Measurements from ENCODE around the gene SLC11A2.

Gene SLC11A2

GRCh38 chr12:51025836-51026638 is at the start of gene SLC11A2:
Gene SLC11A2 (minus strand): TSS chr12:51026384. CDS start chr12:51010728, 15,656 bp downstream.
- DNase-seq = peak; percentile 97 to 98

- DNase-seq = no peak
These were observed 49.2 kb upstream of the SLC11A2 start for GRCh38 chr12:51075390-51075789.

GRCh38 chr12:51071663-51072062 is 45.5 kb upstream of the SLC11A2 start:
- no peak for DNase-seq

- DNase-seq = no peak
These were observed 43.8 kb upstream of the SLC11A2 start for GRCh38 chr12:51070004-51070403.

- no peak for DNase-seq
These were observed 41.6 kb upstream of the SLC11A2 start for GRCh38 chr12:51067771-51068170.

GRCh38 chr12:51067229-51067628 is 41.0 kb upstream of the SLC11A2 start:
- DNase-seq = no peak

GRCh38 chr12:51065530-51065929 is 39.3 kb upstream of the SLC11A2 start:
- DNase-seq = no peak

- no peak for DNase-seq
These were observed 36.6 kb upstream of the SLC11A2 start for GRCh38 chr12:51062631-51063397.

- DNase-seq = no peak
These were observed 32.9 kb upstream of the SLC11A2 start for GRCh38 chr12:51059086-51059485.

- peak; percentile 23 to 28 for DNase-seq
These were observed 30.1 kb upstream of the SLC11A2 start for GRCh38 chr12:51056242-51056641.

GRCh38 chr12:51055060-51055459 is 28.9 kb upstream of the SLC11A2 start:
- DNase-seq = no peak

GRCh38 chr12:51051787-51052186 is 25.6 kb upstream of the SLC11A2 start:
- DNase-seq = no peak

- no peak for DNase-seq
These were observed 23.3 kb upstream of the SLC11A2 start for GRCh38 chr12:51049525-51049924.

- DNase-seq = peak in 1 of 2 donors; percentile 16
These were observed 22.6 kb upstream of the SLC11A2 start for GRCh38 chr12:51048661-51049251.

- DNase-seq = peak; percentile 95 to 98
These were observed 21.7 kb upstream of the SLC11A2 start, which contains the start of gene LETMD1 for GRCh38 chr12:51047655-51048540. Gene LETMD1 (plus strand): TSS chr12:51048327. CDS start chr12:51048357, 30 bp downstream.

GRCh38 chr12:51036279-51036678 is 10.1 kb upstream of the SLC11A2 start:
- DNase-seq = no peak

- DNase-seq = no peak
These were observed 7.4 kb upstream of the SLC11A2 start for GRCh38 chr12:51033457-51034089.

GRCh38 chr12:51033048-51033447 is 6.9 kb upstream of the SLC11A2 start:
- DNase-seq = no peak

GRCh38 chr12:51028813-51029150 is 2.6 kb upstream of the SLC11A2 start:
- peak; percentile 47 to 48 for DNase-seq

- DNase-seq = peak; percentile 77 to 87
These were observed 2.1 kb upstream of the SLC11A2 start for GRCh38 chr12:51028126-51028812.

- no peak for DNase-seq
These were observed 1.2 kb upstream of the SLC11A2 start for GRCh38 chr12:51027342-51027835.

Data from inflammatory macrophage treated with lipopolysaccharide for 1 hour (primary cell).